Urinary bladder (tissue), 4 donors: Measurements from ENCODE around the gene MYOM1. TPM values are rescaled to one million over a fixed set of nuclear protein-coding genes. Genes with fewer than 3 reads are reported as not detected.
"Not testable (repeated sequence)": the region's sequence is repeated elsewhere in the genome, so short reads cannot be mapped to it uniquely, and the experiment has no call there.

ENCODE experiments used
- DNase-seq: peaks from one replicate; pipeline ENCODE4 v3.0.0-alpha.2; 2015; ENCODE audit errors: extremely low spot score
- H3K27ac ChIP-seq: one replicate; pipeline ENCODE4 v1.5.1; 2013; ENCODE audit warnings: low read depth, mild to moderate bottlenecking, moderate library complexity
- H3K36me3 ChIP-seq: one replicate; pipeline ENCODE4 v1.6.1; 2013; ENCODE audit warnings: mild to moderate bottlenecking, moderate library complexity; ENCODE audit not compliant: insufficient read depth
- H3K4me1 ChIP-seq: one replicate; pipeline ENCODE4 v1.6.1; 2013; ENCODE audit warnings: mild to moderate bottlenecking, moderate library complexity; ENCODE audit not compliant: insufficient read depth
- H3K4me3 ChIP-seq: one replicate; pipeline ENCODE4 v1.5.1; 2013; ENCODE audit warnings: low read depth, low read length
- WGBS: extraction: QIAGEN DNeasy Blood & Tissue Kit; methylation state at CpG from one replicate; pipeline ENCODE4 v1.1.7; 2013; 5-methylcytosine and 5-hydroxymethylcytosine counted together
- polyA plus RNA-seq: library from polyadenylated mRNA; stranded (reverse); fragments of 200-250 nt; gene quantifications from one replicate; pipeline ENCODE4 v1.2.3, GENCODE V29; 2013
- total RNA-seq: library from RNA; depleted of rRNA; stranded (reverse); fragments of >200 nt; gene quantifications from one replicate; pipeline ENCODE4 v1.2.3, GENCODE V29; 2014
- donor health status: healthy with polysubstance abuse.
- donor health status: healthy.

Gene MYOM1
- total and polyA plus RNA-seq, 2 donors: 14.9 to 41.9 TPM

- no peak overlapping the region for H3K4me3 ChIP-seq
- WGBS: 66% methylated on average over 2 of the region's 2 CpGs
- no peaks in the 10 kb centered on the region for H3K36me3 ChIP-seq
- H3K27ac ChIP-seq: no peak overlapping the region
- H3K4me1 ChIP-seq: no peaks in the 10 kb centered on the region
- no peak for DNase-seq
These were observed 19.7 kb downstream of the MYOM1 start for GRCh38 chr18:3199942-3200645.

- H3K4me3 ChIP-seq, H3K36me3 ChIP-seq, DNase-seq, H3K4me1 ChIP-seq, H3K27ac ChIP-seq: not testable (repeated sequence)
- WGBS: 88% methylated on average over 11 of the region's 11 CpGs
These were observed 21.4 kb downstream of the MYOM1 start for GRCh38 chr18:3198260-3198860.

- Histone ChIP-seq H3K27ac (no peak overlapping the region), H3K4me1 (no peaks in the 10 kb centered on the region), H3K4me3 (no peak overlapping the region), H3K36me3 (no peaks in the 10 kb centered on the region)
- 75% methylated on average over 6 of the region's 6 CpGs for WGBS
- no peak for DNase-seq
These were observed 24.7 kb downstream of the MYOM1 start for GRCh38 chr18:3194947-3195612.

- Histone ChIP-seq H3K27ac (no peak overlapping the region), H3K4me1 (no peaks in the 10 kb centered on the region), H3K4me3 (no peak overlapping the region), H3K36me3 (no peaks in the 10 kb centered on the region)
- WGBS: 77% methylated on average over 1 of the region's 1 CpG
- no peak for DNase-seq
These were observed 26.4 kb downstream of the MYOM1 start for GRCh38 chr18:3193331-3193730.

- Histone ChIP-seq H3K4me1 (no peaks in the 10 kb centered on the region), H3K36me3 (no peaks in the 10 kb centered on the region), H3K4me3 (no peak overlapping the region), H3K27ac (no peak overlapping the region)
- WGBS: 99% methylated on average over 2 of the region's 2 CpGs
- no peak for DNase-seq
These were observed 27.0 kb downstream of the MYOM1 start for GRCh38 chr18:3192752-3193151.

- no peaks in the 10 kb centered on the region for H3K4me1 ChIP-seq
- DNase-seq: no peak
- no peak overlapping the region for H3K4me3 ChIP-seq
- H3K36me3 ChIP-seq: no peaks in the 10 kb centered on the region
- H3K27ac ChIP-seq: no peak overlapping the region
These were observed 27.5 kb downstream of the MYOM1 start for GRCh38 chr18:3192286-3192685.

- Histone ChIP-seq H3K36me3 (no peaks in the 10 kb centered on the region), H3K4me1 (no peaks in the 10 kb centered on the region), H3K4me3 (no peak overlapping the region), H3K27ac (no peak overlapping the region)
- DNase-seq: no peak
- 92% methylated on average over 2 of the region's 2 CpGs for WGBS
These were observed 29.2 kb downstream of the MYOM1 start for GRCh38 chr18:3190610-3191009.

GRCh38 chr18:3189884-3190283 is 29.9 kb downstream of the MYOM1 start:
- H3K36me3 ChIP-seq: no peaks in the 10 kb centered on the region
- H3K4me1 ChIP-seq: no peaks in the 10 kb centered on the region
- no peak for DNase-seq
- H3K27ac ChIP-seq: no peak overlapping the region
- H3K4me3 ChIP-seq: no peak overlapping the region
- 83% methylated on average over 5 of the region's 5 CpGs for WGBS

GRCh38 chr18:3186678-3187658 is 32.8 kb downstream of the MYOM1 start:
- Histone ChIP-seq H3K36me3 (no peaks in the 10 kb centered on the region), H3K4me1 (no peaks in the 10 kb centered on the region), H3K27ac (no peak overlapping the region), H3K4me3 (no peak overlapping the region)
- no peak for DNase-seq
- WGBS: 57% methylated on average over 8 of the region's 8 CpGs

- Histone ChIP-seq H3K4me1 (no peaks in the 10 kb centered on the region), H3K4me3 (no peak overlapping the region), H3K36me3 (no peaks in the 10 kb centered on the region), H3K27ac (no peak overlapping the region)
- no peak for DNase-seq
- WGBS: 62% methylated on average over 6 of the region's 6 CpGs
These were observed 35.3 kb downstream of the MYOM1 start for GRCh38 chr18:3184275-3184963.

- no peak overlapping the region for H3K4me3 ChIP-seq
- no peak for DNase-seq
- 94% methylated on average over 15 of the region's 15 CpGs for WGBS
- no peaks in the 10 kb centered on the region for H3K4me1 ChIP-seq
- H3K36me3 ChIP-seq: no peaks in the 10 kb centered on the region
- H3K27ac ChIP-seq: no peak overlapping the region
These were observed 36.6 kb downstream of the MYOM1 start for GRCh38 chr18:3183103-3183717.

- H3K4me1 ChIP-seq: no peaks in the 10 kb centered on the region
- WGBS: 34% methylated on average over 2 of the region's 2 CpGs
These were observed 39.4 kb downstream of the MYOM1 start for GRCh38 chr18:3180325-3180724.

More at GRCh38 chr18:3180325-3180724, 39.4 kb downstream of the MYOM1 start:
- no peak overlapping the region for H3K27ac ChIP-seq
- H3K36me3 ChIP-seq: no peaks in the 10 kb centered on the region
- no peak for DNase-seq
- H3K4me3 ChIP-seq: no peak overlapping the region
